ENCODE results near the gene PCNT.

Gene PCNT

GRCh38 chr21:46483300-46484295, 159.6 kb downstream of the PCNT start:
- DNase-seq (ENCODE audit: low spot score): no peak

- no peak for DNase-seq (ENCODE audit: low spot score)
These were observed 162.6 kb downstream of the PCNT start for GRCh38 chr21:46486481-46487126.

- no peak for DNase-seq (ENCODE audit: low spot score)
These were observed 165.3 kb downstream of the PCNT start for GRCh38 chr21:46489162-46489663.

GRCh38 chr21:46489800-46490199, 165.8 kb downstream of the PCNT start:
- no peak for DNase-seq (ENCODE audit: low spot score)

- DNase-seq (ENCODE audit: low spot score): no peak
These were observed 167.6 kb downstream of the PCNT start for GRCh38 chr21:46491553-46491952.

- no peak for DNase-seq (ENCODE audit: low spot score)
These were observed 168.9 kb downstream of the PCNT start for GRCh38 chr21:46492851-46493250.

- DNase-seq (ENCODE audit: low spot score): no peak
These were observed 169.9 kb downstream of the PCNT start for GRCh38 chr21:46493828-46494227.

All from LoVo (cell line).